SK-N-SH (cell line): ENCODE results near the gene ARL6.

Experiments used
- ELF1 ChIP-seq: IDR thresholded peaks from 2 replicates; pipeline ENCODE4 v1.4.0; 2012
- EP300 ChIP-seq, 2 experiments: IDR thresholded peaks; 2 replicates each; pipeline versions ENCODE4 v1.4.0 to v1.6.1; 2012; ENCODE audit warnings: borderline replicate concordance in 1 of 2, low read depth in 1 of 2, low read length in 1 of 2
- FOXM1 ChIP-seq: IDR thresholded peaks from 2 replicates; pipeline ENCODE4 v1.4.0; 2012; ENCODE audit warnings: low read depth, mild to moderate bottlenecking
- GATA2 ChIP-seq: sonication (generic); formaldehyde crosslinking; IDR thresholded peaks from 2 replicates; pipeline ENCODE4 v1.5.0; 2020; ENCODE audit warnings: mild to moderate bottlenecking, missing genetic modification reagents
- JUND ChIP-seq: IDR thresholded peaks from 2 replicates; pipeline ENCODE4 v1.4.0; 2012
- MAX ChIP-seq: IDR thresholded peaks from 2 replicates; pipeline ENCODE4 v1.4.0; 2012; ENCODE audit warnings: low read depth
- MXI1 ChIP-seq: IDR thresholded peaks from 2 replicates; pipeline ENCODE4 v1.6.1; 2012; ENCODE audit warnings: mild to moderate bottlenecking, low read depth, low read length, improper control_type of control experiment
- POLR2AphosphoS5 ChIP-seq: IDR thresholded peaks from 2 replicates; pipeline ENCODE4 v1.6.1; 2012; ENCODE audit warnings: low read depth, low read length
- TF ChIP-seq, protein P1 (sequence below): fragments of 200-600 bp; sonication (generic); IDR thresholded peaks from 2 replicates; pipeline ENCODE4 v1.6.1; 2017; ENCODE audit warnings: antibody characterized with exemption, mild to moderate bottlenecking, moderate library complexity
- TF ChIP-seq, protein P2 (sequence below): IDR thresholded peaks from 2 replicates; pipeline ENCODE4 v1.6.1; 2012; ENCODE audit warnings: mild to moderate bottlenecking, low read depth, low read length, moderate library complexity

GRCh38 chr3:97830638-97831037 lies 66.1 kb downstream of the ARL6 start:
- TF ChIP-seq, protein P1, sequence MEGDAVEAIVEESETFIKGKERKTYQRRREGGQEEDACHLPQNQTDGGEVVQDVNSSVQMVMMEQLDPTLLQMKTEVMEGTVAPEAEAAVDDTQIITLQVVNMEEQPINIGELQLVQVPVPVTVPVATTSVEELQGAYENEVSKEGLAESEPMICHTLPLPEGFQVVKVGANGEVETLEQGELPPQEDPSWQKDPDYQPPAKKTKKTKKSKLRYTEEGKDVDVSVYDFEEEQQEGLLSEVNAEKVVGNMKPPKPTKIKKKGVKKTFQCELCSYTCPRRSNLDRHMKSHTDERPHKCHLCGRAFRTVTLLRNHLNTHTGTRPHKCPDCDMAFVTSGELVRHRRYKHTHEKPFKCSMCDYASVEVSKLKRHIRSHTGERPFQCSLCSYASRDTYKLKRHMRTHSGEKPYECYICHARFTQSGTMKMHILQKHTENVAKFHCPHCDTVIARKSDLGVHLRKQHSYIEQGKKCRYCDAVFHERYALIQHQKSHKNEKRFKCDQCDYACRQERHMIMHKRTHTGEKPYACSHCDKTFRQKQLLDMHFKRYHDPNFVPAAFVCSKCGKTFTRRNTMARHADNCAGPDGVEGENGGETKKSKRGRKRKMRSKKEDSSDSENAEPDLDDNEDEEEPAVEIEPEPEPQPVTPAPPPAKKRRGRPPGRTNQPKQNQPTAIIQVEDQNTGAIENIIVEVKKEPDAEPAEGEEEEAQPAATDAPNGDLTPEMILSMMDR = no peak
- no peak for TF ChIP-seq ELF1
- TF ChIP-seq FOXM1 = no peak
- no peak for TF ChIP-seq MAX
- TF ChIP-seq MXI1 = no peak
- TF ChIP-seq, protein P2, sequence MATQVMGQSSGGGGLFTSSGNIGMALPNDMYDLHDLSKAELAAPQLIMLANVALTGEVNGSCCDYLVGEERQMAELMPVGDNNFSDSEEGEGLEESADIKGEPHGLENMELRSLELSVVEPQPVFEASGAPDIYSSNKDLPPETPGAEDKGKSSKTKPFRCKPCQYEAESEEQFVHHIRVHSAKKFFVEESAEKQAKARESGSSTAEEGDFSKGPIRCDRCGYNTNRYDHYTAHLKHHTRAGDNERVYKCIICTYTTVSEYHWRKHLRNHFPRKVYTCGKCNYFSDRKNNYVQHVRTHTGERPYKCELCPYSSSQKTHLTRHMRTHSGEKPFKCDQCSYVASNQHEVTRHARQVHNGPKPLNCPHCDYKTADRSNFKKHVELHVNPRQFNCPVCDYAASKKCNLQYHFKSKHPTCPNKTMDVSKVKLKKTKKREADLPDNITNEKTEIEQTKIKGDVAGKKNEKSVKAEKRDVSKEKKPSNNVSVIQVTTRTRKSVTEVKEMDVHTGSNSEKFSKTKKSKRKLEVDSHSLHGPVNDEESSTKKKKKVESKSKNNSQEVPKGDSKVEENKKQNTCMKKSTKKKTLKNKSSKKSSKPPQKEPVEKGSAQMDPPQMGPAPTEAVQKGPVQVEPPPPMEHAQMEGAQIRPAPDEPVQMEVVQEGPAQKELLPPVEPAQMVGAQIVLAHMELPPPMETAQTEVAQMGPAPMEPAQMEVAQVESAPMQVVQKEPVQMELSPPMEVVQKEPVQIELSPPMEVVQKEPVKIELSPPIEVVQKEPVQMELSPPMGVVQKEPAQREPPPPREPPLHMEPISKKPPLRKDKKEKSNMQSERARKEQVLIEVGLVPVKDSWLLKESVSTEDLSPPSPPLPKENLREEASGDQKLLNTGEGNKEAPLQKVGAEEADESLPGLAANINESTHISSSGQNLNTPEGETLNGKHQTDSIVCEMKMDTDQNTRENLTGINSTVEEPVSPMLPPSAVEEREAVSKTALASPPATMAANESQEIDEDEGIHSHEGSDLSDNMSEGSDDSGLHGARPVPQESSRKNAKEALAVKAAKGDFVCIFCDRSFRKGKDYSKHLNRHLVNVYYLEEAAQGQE = no peak
- no peak for TF ChIP-seq EP300 (IDR thresholded peaks at IDR 0.05; ENCODE audit: borderline replicate concordance in 1 of 2, low read depth in 1 of 2, low read length in 1 of 2)
- TF ChIP-seq POLR2AphosphoS5 = no peak
- no peak for TF ChIP-seq GATA2 (CRISPR knock-in tag)
- no peak for TF ChIP-seq JUND
